ENCODE data around the gene SPC24. TPM values are rescaled to one million over a fixed set of nuclear protein-coding genes. Genes with fewer than 3 reads are reported as not detected.

Gene SPC24
- total RNA-seq, 1 donor from 2014 or later, result 3.2 TPM

DNA sequence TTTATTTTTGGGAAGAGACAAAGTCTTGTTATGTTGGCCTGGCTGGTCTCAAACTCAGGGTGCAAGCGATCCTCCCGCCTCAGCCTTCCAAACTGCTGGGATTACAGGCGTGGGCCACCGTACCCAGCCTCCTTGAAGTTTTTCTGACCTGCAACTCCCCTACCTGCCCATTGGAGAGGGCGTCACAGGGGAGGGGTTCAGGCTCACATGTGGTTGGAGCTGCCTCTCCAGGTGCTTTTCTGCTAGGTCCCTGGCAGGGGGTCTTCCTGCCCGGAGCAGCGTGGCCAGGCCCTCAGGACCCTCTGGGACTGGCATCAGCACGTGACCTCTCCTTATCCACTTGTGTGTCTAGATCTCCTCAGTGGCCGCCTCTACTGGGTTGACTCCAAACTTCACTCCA, 39.1 kb downstream of the SPC24 start:
- TF ChIP-seq, protein P1, sequence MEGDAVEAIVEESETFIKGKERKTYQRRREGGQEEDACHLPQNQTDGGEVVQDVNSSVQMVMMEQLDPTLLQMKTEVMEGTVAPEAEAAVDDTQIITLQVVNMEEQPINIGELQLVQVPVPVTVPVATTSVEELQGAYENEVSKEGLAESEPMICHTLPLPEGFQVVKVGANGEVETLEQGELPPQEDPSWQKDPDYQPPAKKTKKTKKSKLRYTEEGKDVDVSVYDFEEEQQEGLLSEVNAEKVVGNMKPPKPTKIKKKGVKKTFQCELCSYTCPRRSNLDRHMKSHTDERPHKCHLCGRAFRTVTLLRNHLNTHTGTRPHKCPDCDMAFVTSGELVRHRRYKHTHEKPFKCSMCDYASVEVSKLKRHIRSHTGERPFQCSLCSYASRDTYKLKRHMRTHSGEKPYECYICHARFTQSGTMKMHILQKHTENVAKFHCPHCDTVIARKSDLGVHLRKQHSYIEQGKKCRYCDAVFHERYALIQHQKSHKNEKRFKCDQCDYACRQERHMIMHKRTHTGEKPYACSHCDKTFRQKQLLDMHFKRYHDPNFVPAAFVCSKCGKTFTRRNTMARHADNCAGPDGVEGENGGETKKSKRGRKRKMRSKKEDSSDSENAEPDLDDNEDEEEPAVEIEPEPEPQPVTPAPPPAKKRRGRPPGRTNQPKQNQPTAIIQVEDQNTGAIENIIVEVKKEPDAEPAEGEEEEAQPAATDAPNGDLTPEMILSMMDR (IDR thresholded peaks at IDR 0.05; ENCODE audit: insufficient read depth, low read depth, low read length), result no peak
- TF ChIP-seq EZH2 (IDR thresholded peaks at IDR 0.05; ENCODE audit: insufficient read depth, low read length), result no peak
- DNase-seq (ENCODE audit: low read depth) (no peak), FAIRE-seq (no peak)
- H3K27me3 ChIP-seq (ENCODE audit: insufficient read depth, low read length), result no peaks in the 10 kb centered on the region
- no peak overlapping the region for H2AFZ ChIP-seq (ENCODE audit: low read depth, low read length)
- H3K4me3 ChIP-seq (ENCODE audit: insufficient read depth, low read depth, low read length), result no peak overlapping the region
- H3K4me1 Mint-ChIP-seq (ENCODE audit: low read depth, unreplicated experiment), result peaks cover 2% of the 10 kb centered on the region
- no peaks in the 10 kb centered on the region for H3K9me3 ChIP-seq (ENCODE audit: insufficient read depth, low read depth, low read length)
- H3K27me3 Mint-ChIP-seq (ENCODE audit: low read depth, unreplicated experiment), result no peaks in the 10 kb centered on the region
- H3K9ac ChIP-seq (ENCODE audit: low read length), result no peak overlapping the region
- H3K36me3 Mint-ChIP-seq (ENCODE audit: low read depth, unreplicated experiment), result peaks cover 23% of the 10 kb centered on the region
- H3K4me1 ChIP-seq (ENCODE audit: insufficient read depth, low read length), result no peaks in the 10 kb centered on the region
- H3K27ac ChIP-seq (ENCODE audit: low read depth, low read length), result no peak overlapping the region
- H4K20me1 ChIP-seq (ENCODE audit: insufficient read depth, low read length), result peaks cover 82% of the 10 kb centered on the region
- H3K9me3 Mint-ChIP-seq (ENCODE audit: unreplicated experiment), result no peaks in the 10 kb centered on the region
- H3K36me3 ChIP-seq (ENCODE audit: insufficient read depth, low read length), result peaks cover 64% of the 10 kb centered on the region
- no peak overlapping the region for H3K4me2 ChIP-seq (ENCODE audit: low read length)
- H3K27ac Mint-ChIP-seq (ENCODE audit: unreplicated experiment), result no peak overlapping the region
- H3K79me2 ChIP-seq (ENCODE audit: insufficient read depth, low read length), result peaks cover 9% of the 10 kb centered on the region
- H3K4me3 Mint-ChIP-seq (ENCODE audit: unreplicated experiment), result no peak overlapping the region

DNA sequence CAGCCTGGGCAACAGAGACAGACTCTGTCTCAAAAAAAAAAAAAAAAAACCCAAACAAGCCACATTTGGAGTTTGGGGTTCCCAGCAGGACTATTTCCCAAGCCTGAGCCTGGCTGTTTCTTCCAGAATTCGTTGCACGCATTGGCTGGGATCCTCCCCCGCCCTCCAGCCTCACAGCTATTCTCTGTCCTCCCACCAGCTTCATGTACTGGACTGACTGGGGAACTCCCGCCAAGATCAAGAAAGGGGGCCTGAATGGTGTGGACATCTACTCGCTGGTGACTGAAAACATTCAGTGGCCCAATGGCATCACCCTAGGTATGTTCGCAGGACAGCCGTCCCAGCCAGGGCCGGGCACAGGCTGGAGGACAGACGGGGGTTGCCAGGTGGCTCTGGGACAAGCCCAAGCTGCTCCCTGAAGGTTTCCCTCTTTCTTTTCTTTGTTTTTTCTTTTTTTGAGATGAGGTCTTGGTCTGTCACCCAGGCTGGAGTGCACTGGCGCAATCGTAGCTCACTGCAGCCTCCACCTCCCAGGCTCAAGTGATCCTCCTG, 39.6 kb downstream of the SPC24 start:
- no peaks in the 10 kb centered on the region for H3K27me3 Mint-ChIP-seq (ENCODE audit: low read depth, unreplicated experiment)
- H3K9me3 Mint-ChIP-seq (ENCODE audit: unreplicated experiment), result no peaks in the 10 kb centered on the region
- FAIRE-seq (no peak), DNase-seq (ENCODE audit: low read depth) (no peak)
- H3K9me3 ChIP-seq (ENCODE audit: insufficient read depth, low read depth, low read length), result no peaks in the 10 kb centered on the region
- TF ChIP-seq, protein P1 (IDR thresholded peaks at IDR 0.05; ENCODE audit: insufficient read depth, low read depth, low read length), result no peak
- no peak for TF ChIP-seq EZH2 (IDR thresholded peaks at IDR 0.05; ENCODE audit: insufficient read depth, low read length)
- H3K27ac Mint-ChIP-seq (ENCODE audit: unreplicated experiment), result no peak overlapping the region
- H3K79me2 ChIP-seq (ENCODE audit: insufficient read depth, low read length), result peaks cover 13% of the 10 kb centered on the region
- no peak overlapping the region for H3K4me2 ChIP-seq (ENCODE audit: low read length)
- no peak overlapping the region for H2AFZ ChIP-seq (ENCODE audit: low read depth, low read length)
- H3K36me3 Mint-ChIP-seq (ENCODE audit: low read depth, unreplicated experiment), result peaks cover 24% of the 10 kb centered on the region
- no peaks in the 10 kb centered on the region for H3K27me3 ChIP-seq (ENCODE audit: insufficient read depth, low read length)
- H3K36me3 ChIP-seq (ENCODE audit: insufficient read depth, low read length), result peaks cover 63% of the 10 kb centered on the region
- peaks cover under 1% of the 10 kb centered on the region for H3K4me1 Mint-ChIP-seq (ENCODE audit: low read depth, unreplicated experiment)
- no peak overlapping the region for H3K27ac ChIP-seq (ENCODE audit: low read depth, low read length)
- peaks cover 85% of the 10 kb centered on the region for H4K20me1 ChIP-seq (ENCODE audit: insufficient read depth, low read length)
- no peak overlapping the region for H3K4me3 Mint-ChIP-seq (ENCODE audit: unreplicated experiment)
- H3K4me1 ChIP-seq (ENCODE audit: insufficient read depth, low read length), result no peaks in the 10 kb centered on the region
- H3K4me3 ChIP-seq (ENCODE audit: insufficient read depth, low read depth, low read length), result no peak overlapping the region
- H3K9ac ChIP-seq (ENCODE audit: low read length), result no peak overlapping the region

DNA sequence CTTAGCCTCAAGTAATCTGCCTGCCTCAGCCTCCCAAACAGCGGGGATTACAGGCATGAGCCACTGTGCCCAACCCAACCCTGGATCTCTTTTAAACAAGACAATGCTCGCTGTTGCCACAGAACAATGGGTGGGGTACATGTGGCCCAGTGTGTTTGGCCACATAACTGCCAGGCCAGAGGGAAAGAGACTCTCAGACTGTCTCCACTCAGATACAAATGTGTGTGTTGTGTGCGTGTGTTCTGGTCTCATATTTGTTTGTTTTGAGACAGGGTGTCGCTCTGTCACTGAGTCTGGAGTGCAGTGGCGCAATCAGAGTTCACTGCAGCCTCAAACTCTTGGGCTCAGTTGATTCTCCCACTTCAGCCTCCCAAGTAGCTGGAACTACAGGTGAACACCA, 40.5 kb downstream of the SPC24 start:
- FAIRE-seq (no peak), DNase-seq (ENCODE audit: low read depth) (no peak)
- H3K4me1 ChIP-seq (ENCODE audit: insufficient read depth, low read length), result no peaks in the 10 kb centered on the region
- H3K9ac ChIP-seq (ENCODE audit: low read length), result no peak overlapping the region
- H3K27ac Mint-ChIP-seq (ENCODE audit: unreplicated experiment), result no peak overlapping the region
- H3K4me1 Mint-ChIP-seq (ENCODE audit: low read depth, unreplicated experiment), result no peaks in the 10 kb centered on the region
- peaks cover 83% of the 10 kb centered on the region for H4K20me1 ChIP-seq (ENCODE audit: insufficient read depth, low read length)
- no peak overlapping the region for H3K4me3 ChIP-seq (ENCODE audit: insufficient read depth, low read depth, low read length)
- no peak overlapping the region for H3K27ac ChIP-seq (ENCODE audit: low read depth, low read length)
- TF ChIP-seq, protein P1 (IDR thresholded peaks at IDR 0.05; ENCODE audit: insufficient read depth, low read depth, low read length), result no peak
- TF ChIP-seq EZH2 (IDR thresholded peaks at IDR 0.05; ENCODE audit: insufficient read depth, low read length), result no peak
- no peaks in the 10 kb centered on the region for H3K27me3 ChIP-seq (ENCODE audit: insufficient read depth, low read length)
- H3K27me3 Mint-ChIP-seq (ENCODE audit: low read depth, unreplicated experiment), result no peaks in the 10 kb centered on the region
- peaks cover 13% of the 10 kb centered on the region for H3K79me2 ChIP-seq (ENCODE audit: insufficient read depth, low read length)
- no peaks in the 10 kb centered on the region for H3K9me3 ChIP-seq (ENCODE audit: insufficient read depth, low read depth, low read length)
- H3K36me3 Mint-ChIP-seq (ENCODE audit: low read depth, unreplicated experiment), result peaks cover 20% of the 10 kb centered on the region
- peaks cover 58% of the 10 kb centered on the region for H3K36me3 ChIP-seq (ENCODE audit: insufficient read depth, low read length)
- H2AFZ ChIP-seq (ENCODE audit: low read depth, low read length), result no peak overlapping the region
- H3K9me3 Mint-ChIP-seq (ENCODE audit: unreplicated experiment), result no peaks in the 10 kb centered on the region
- no peak overlapping the region for H3K4me2 ChIP-seq (ENCODE audit: low read length)
- H3K4me3 Mint-ChIP-seq (ENCODE audit: unreplicated experiment), result no peak overlapping the region
